Measurements from ENCODE around the gene SLC4A1AP. TPM values are rescaled to one million over a fixed set of nuclear protein-coding genes. Genes with fewer than 3 reads are reported as not detected.

The SLC4A1AP gene
- total and polyA plus RNA-seq, 9 of the 15 experiments (the other 6 are each of a cell fraction or from before 2014, with no cell fraction given), result 8.1 to 40.5 (median 35.3) TPM

DNA sequence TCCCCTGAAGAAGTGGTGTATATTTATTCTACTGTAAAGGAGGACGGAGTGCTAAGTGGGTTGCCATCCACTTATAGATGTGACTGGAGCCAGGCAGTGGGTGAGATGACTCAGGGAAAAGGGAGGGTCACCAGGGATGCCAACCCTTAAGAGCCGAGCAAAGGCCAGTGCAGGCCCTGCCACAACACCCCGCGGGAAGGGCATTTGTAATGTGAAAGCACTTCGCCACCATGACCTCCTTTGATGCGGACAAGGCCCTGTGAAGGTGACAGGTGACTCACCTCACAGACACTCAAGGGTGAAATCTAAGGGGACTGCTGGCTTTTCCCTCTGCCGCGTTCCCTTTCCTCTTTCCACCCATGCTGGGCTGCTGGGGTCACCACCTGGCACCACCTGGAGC is 57.6 kb downstream of the SLC4A1AP start:
- FAIRE-seq (no peak), DNase-seq (ENCODE audit: extremely low read depth in 1 of 4, low spot score in 3 of 4) (no peak), ATAC-seq (no peak)
- WGBS (ENCODE audit: insufficient coverage, low coverage, missing lambda C conversion rate), result 7% methylated on average over 8 of the region's 8 CpGs
- TF ChIP-seq, protein P1, sequence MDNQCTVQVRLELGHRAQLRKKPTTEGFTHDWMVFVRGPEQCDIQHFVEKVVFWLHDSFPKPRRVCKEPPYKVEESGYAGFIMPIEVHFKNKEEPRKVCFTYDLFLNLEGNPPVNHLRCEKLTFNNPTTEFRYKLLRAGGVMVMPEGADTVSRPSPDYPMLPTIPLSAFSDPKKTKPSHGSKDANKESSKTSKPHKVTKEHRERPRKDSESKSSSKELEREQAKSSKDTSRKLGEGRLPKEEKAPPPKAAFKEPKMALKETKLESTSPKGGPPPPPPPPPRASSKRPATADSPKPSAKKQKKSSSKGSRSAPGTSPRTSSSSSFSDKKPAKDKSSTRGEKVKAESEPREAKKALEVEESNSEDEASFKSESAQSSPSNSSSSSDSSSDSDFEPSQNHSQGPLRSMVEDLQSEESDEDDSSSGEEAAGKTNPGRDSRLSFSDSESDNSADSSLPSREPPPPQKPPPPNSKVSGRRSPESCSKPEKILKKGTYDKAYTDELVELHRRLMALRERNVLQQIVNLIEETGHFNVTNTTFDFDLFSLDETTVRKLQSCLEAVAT (IDR thresholded peaks at IDR 0.05), result no peak
- TF ChIP-seq ZNF444 (CRISPR knock-in tag; IDR thresholded peaks at IDR 0.05) (no peak), GATA2 (CRISPR knock-in tag; IDR thresholded peaks at IDR 0.05) (no peak), PPARD (CRISPR knock-in tag; IDR thresholded peaks at IDR 0.05) (no peak), POLR2H (tag; IDR thresholded peaks at IDR 0.05; ENCODE audit: low read depth) (no peak), ESRRB (CRISPR knock-in tag; IDR thresholded peaks at IDR 0.05; ENCODE audit: borderline replicate concordance) (no peak), RBM25 (IDR thresholded peaks at IDR 0.05; ENCODE audit: low read depth, low read length, severe bottlenecking) (no peak), SMARCB1 (IDR thresholded peaks at IDR 0.05; ENCODE audit: insufficient read length, low read depth) (no peak), ZNF77 (CRISPR knock-in tag; IDR thresholded peaks at IDR 0.05) (no peak)
- TF ChIP-seq, protein P2, sequence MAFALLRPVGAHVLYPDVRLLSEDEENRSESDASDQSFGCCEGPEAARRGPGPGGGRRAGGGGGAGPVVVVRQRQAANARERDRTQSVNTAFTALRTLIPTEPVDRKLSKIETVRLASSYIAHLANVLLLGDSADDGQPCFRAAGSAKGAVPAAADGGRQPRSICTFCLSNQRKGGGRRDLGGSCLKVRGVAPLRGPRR (CRISPR knock-in tag; IDR thresholded peaks at IDR 0.05), result no peak
- TF ChIP-seq, protein P3, sequence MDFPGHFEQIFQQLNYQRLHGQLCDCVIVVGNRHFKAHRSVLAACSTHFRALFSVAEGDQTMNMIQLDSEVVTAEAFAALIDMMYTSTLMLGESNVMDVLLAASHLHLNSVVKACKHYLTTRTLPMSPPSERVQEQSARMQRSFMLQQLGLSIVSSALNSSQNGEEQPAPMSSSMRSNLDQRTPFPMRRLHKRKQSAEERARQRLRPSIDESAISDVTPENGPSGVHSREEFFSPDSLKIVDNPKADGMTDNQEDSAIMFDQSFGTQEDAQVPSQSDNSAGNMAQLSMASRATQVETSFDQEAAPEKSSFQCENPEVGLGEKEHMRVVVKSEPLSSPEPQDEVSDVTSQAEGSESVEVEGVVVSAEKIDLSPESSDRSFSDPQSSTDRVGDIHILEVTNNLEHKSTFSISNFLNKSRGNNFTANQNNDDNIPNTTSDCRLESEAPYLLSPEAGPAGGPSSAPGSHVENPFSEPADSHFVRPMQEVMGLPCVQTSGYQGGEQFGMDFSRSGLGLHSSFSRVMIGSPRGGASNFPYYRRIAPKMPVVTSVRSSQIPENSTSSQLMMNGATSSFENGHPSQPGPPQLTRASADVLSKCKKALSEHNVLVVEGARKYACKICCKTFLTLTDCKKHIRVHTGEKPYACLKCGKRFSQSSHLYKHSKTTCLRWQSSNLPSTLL (IDR thresholded peaks at IDR 0.05), result no peak
- H3K9me1 ChIP-seq (ENCODE audit: control insufficient read depth, insufficient read depth, low read length), result no peaks in the 10 kb centered on the region
- H3K4me2 ChIP-seq (ENCODE audit: insufficient read depth, low read length), result no peak overlapping the region
- no peaks in the 10 kb centered on the region for H3K36me3 ChIP-seq (ENCODE audit: control insufficient read depth, insufficient read depth, low read length)
- H3K79me2 ChIP-seq (ENCODE audit: control insufficient read depth, insufficient read depth, low read length), result no peaks in the 10 kb centered on the region
- H3K27ac ChIP-seq (ENCODE audit: extremely low read depth, low read depth, low read length), result no peak overlapping the region
- POLR2A ChIA-PET, result no interaction called here
- H3K4me1 ChIP-seq (replicated peaks in 1 of 2; ENCODE audit: control insufficient read depth in 2 of 2, insufficient read depth in 2 of 2, low read length in 2 of 2), result peaks cover 0 to 4% of the 10 kb centered on the region in 2 experiments; a peak in 3 of 5 replicates
- 0 out of 2 replicates have a peak, but pooled peaks cover 4% of the 10 kb centered on the region for H4K20me1 ChIP-seq (replicated peaks; ENCODE audit: control insufficient read depth, insufficient read depth, low read length)
- CTCF ChIA-PET (ENCODE audit: low intra/inter-chr PET ratio), result no interaction called here
- H3K27me3 ChIP-seq (ENCODE audit: control insufficient read depth in 2 of 2, insufficient read depth in 2 of 2, low read length in 2 of 2), result peaks cover 12 to 26% of the 10 kb centered on the region in 2 experiments; a peak in 4 of 5 replicates
- H3K4me3 ChIP-seq, result no peak overlapping the region
- H3K9ac ChIP-seq (ENCODE audit: insufficient read depth in 1 of 2, low read depth in 2 of 2, low read length in 2 of 2), result no peak overlapping the region
- no peaks in the 10 kb centered on the region for H3K9me3 ChIP-seq (replicated peaks; ENCODE audit: control insufficient read depth, insufficient read depth, low read depth, low read length)
- BruUV-seq (replicated peaks), result no TSS peak
- H2AFZ ChIP-seq (ENCODE audit: low read depth, low read length), result no peak overlapping the region
- intact Hi-C loops (cut with micrococcal nuclease) (loop anchor here (10.0 kb wide), 1 partner anchor 673 kb away; the partner anchor contains the start of gene FOSL2), in situ Hi-C loops (cut with MboI) (no loop called here)
